ENCODE measurements around the gene TEDC1. TPM values are rescaled to one million over a fixed set of nuclear protein-coding genes. Genes with fewer than 3 reads are reported as not detected.

The TEDC1 gene
- total RNA-seq, 1 donor from 2014 or later, result 8.9 TPM

- ATAC-seq, result no peak
Measured at GRCh38 chr14:105486163-105486973, 4.7 kb upstream of the TEDC1 start, which contains the start of gene CRIP1. TSS of gene CRIP1 (plus strand) at chr14:105486886. CDS start at chr14:105487260, 374 bp downstream.

GRCh38 chr14:105486974-105487448 lies 4.0 kb upstream of the TEDC1 start:
- no peak for ATAC-seq

- no peak for ATAC-seq
Measured at GRCh38 chr14:105487449-105487985, 3.5 kb upstream of the TEDC1 start.

- ATAC-seq, result no peak
Measured at GRCh38 chr14:105487986-105488777, 2.9 kb upstream of the TEDC1 start.

GRCh38 chr14:105488781-105489541 lies 2.1 kb upstream of the TEDC1 start:
- ATAC-seq, result no peak

- peak; percentile 14 for ATAC-seq
Measured at GRCh38 chr14:105489542-105490266, 1.3 kb upstream of the TEDC1 start.

- ATAC-seq, result no peak
Measured at GRCh38 chr14:105490267-105490571, 827 bp upstream of the TEDC1 start.

- peak; percentile 49 for ATAC-seq
Measured at GRCh38 chr14:105491366-105491973, 424 bp downstream of the TEDC1 start.

GRCh38 chr14:105492031-105492970 lies 1.3 kb downstream of the TEDC1 start:
- no peak for ATAC-seq

- no peak for ATAC-seq
Measured at GRCh38 chr14:105492971-105493871, 2.2 kb downstream of the TEDC1 start.

- no peak for ATAC-seq
Measured at GRCh38 chr14:105493921-105494605, 3.0 kb downstream of the TEDC1 start.

GRCh38 chr14:105494606-105494929 lies 3.5 kb downstream of the TEDC1 start:
- ATAC-seq, result no peak

- no peak for ATAC-seq
Measured at GRCh38 chr14:105495101-105495989, 4.3 kb downstream of the TEDC1 start.

GRCh38 chr14:105495990-105496830 lies 5.2 kb downstream of the TEDC1 start:
- no peak for ATAC-seq

GRCh38 chr14:105496831-105497591 lies 6.0 kb downstream of the TEDC1 start:
- ATAC-seq, result no peak
